ENCODE data around the gene APOM.

APOM gene

GRCh38 chr6:31665501-31666336 is 10.0 kb downstream of the APOM start, which contains the start of gene CSNK2B (continued):
- TF ChIP-seq PRDM4 (tag by site-specific recombination; IDR thresholded peaks at IDR 0.05) = no peak
- TF ChIP-seq ZNF423 (tag by site-specific recombination; IDR thresholded peaks at IDR 0.05) = no peak
- no peak for TF ChIP-seq HOXA7 (CRISPR knock-in tag; IDR thresholded peaks at IDR 0.05; ENCODE audit: borderline replicate concordance)
- TF ChIP-seq ZNF280C (tag by site-specific recombination; IDR thresholded peaks at IDR 0.05) = no peak
- TF ChIP-seq CTCF (tag by site-specific recombination; IDR thresholded peaks at IDR 0.05) = peak; percentile 75
- TF ChIP-seq ZNF341 (tag by site-specific recombination; IDR thresholded peaks at IDR 0.05; ENCODE audit: low read depth) = peak; percentile 96
- no peak for TF ChIP-seq ZNF157 (tag by site-specific recombination; IDR thresholded peaks at IDR 0.05)
- peak; percentile 33; the same call in 1 of the 2 replicates for TF ChIP-seq OVOL3 (tag by site-specific recombination; IDR thresholded peaks at IDR 0.05)
- TF ChIP-seq ZNF510 (tag by site-specific recombination; IDR thresholded peaks at IDR 0.05; ENCODE audit: insufficient replicate concordance) = no peak
- TF ChIP-seq ZNF23 (tag by site-specific recombination; IDR thresholded peaks at IDR 0.05; ENCODE audit: borderline replicate concordance) = no peak
- no peak for TF ChIP-seq ZNF473 (tag by site-specific recombination; IDR thresholded peaks at IDR 0.05)
- TF ChIP-seq ZNF561 (tag by site-specific recombination; IDR thresholded peaks at IDR 0.05; ENCODE audit: borderline replicate concordance) = peak; percentile 44
- no peak for TF ChIP-seq MEIS1 (CRISPR knock-in tag; IDR thresholded peaks at IDR 0.05; ENCODE audit: borderline replicate concordance)
- no peak for TF ChIP-seq ZNF776 (tag by site-specific recombination; IDR thresholded peaks at IDR 0.05; ENCODE audit: borderline replicate concordance)
- peak; percentile 48; the same call in 1 of the 2 replicates for TF ChIP-seq GLIS2 (tag by site-specific recombination; IDR thresholded peaks at IDR 0.05)
- no peak for TF ChIP-seq ZNF302 (tag by site-specific recombination; IDR thresholded peaks at IDR 0.05; ENCODE audit: low read depth)
- TF ChIP-seq YY2 (tag by site-specific recombination; IDR thresholded peaks at IDR 0.05) = 0 out of 2 replicates have a peak, but pooled peaks have one; percentile 10
- no peak for TF ChIP-seq ZNF280D (tag by site-specific recombination; IDR thresholded peaks at IDR 0.05)
- peak; percentile 42; the same call in 1 of the 2 replicates for TF ChIP-seq HIC1 (tag by site-specific recombination; IDR thresholded peaks at IDR 0.05)
- TF ChIP-seq ZNF791 (tag by site-specific recombination; IDR thresholded peaks at IDR 0.05) = no peak
- no peak for TF ChIP-seq ZSCAN4 (tag by site-specific recombination; IDR thresholded peaks at IDR 0.05)

Measured in HEK293 (cell line).